ENCODE results near the gene CCDC187.

- no peak for TF ChIP-seq CTCF (IDR thresholded peaks at IDR 0.05)
- TF ChIP-seq POLR2AphosphoS5 (IDR thresholded peaks at IDR 0.05): no peak
- TF ChIP-seq POLR2A (IDR thresholded peaks at IDR 0.05): no peak
Observed at GRCh38 chr9:136276716-136277115, 27.2 kb downstream of the CCDC187 start.
